CD8-positive, alpha-beta memory T cell (primary cell): ENCODE measurements around the gene FRMD4A. TPM values are rescaled to one million over a fixed set of nuclear protein-coding genes. Genes with fewer than 3 reads are reported as not detected.
A peak's percentile ranks its signal among the peaks of the same experiment; 100 is the strongest.

Source experiments
- CTCF ChIA-PET: fragments of 350-600 bp; sonication (Branson Sonifier 250); formaldehyde crosslinking; loops from one replicate; lab custom pipeline; 2021; ENCODE audit warnings: antibody characterized with exemption; lab: Charles Lee
- POLR2A ChIA-PET: fragments of 350-600 bp; sonication (Branson Sonifier 250); formaldehyde crosslinking; loops from one replicate; lab custom pipeline; 2021; ENCODE audit warnings: antibody characterized with exemption; lab: Charles Lee
- DNase-seq, 5 donors: peaks; one replicate each; pipeline versions ENCODE4 v3.0.0 to v3.0.0-alpha.2; 2020 to 2022; ENCODE audit warnings: mixed read lengths in 1 of 5
- H3K27ac ChIP-seq: one replicate; pipeline ENCODE4 v1.7.0; 2013; ENCODE audit warnings: low read depth, mild to moderate bottlenecking, low read length, moderate library complexity
- H3K27me3 ChIP-seq: 2 replicates; pipeline ENCODE4 v1.7.0; 2013; ENCODE audit warnings: low read length, mild to moderate bottlenecking; ENCODE audit not compliant: insufficient read depth, poor library complexity, severe bottlenecking
- H3K36me3 ChIP-seq: 2 replicates; pipeline ENCODE4 v1.7.0; 2013; ENCODE audit warnings: mild to moderate bottlenecking, low read length, moderate library complexity; ENCODE audit not compliant: insufficient read depth
- H3K4me1 ChIP-seq: 2 replicates; pipeline ENCODE4 v1.7.0; 2013; ENCODE audit warnings: mild to moderate bottlenecking, low read length, moderate library complexity; ENCODE audit not compliant: insufficient read depth
- H3K4me3 ChIP-seq: 2 replicates; pipeline ENCODE4 v1.7.0; 2013; ENCODE audit warnings: mild to moderate bottlenecking, low read length
- H3K9me3 ChIP-seq: 2 replicates; pipeline ENCODE4 v1.7.0; 2013; ENCODE audit warnings: mild to moderate bottlenecking, low read length
- H3K27ac Mint-ChIP-seq, 8 donors: one replicate each; pipeline ENCODE4 v1.8.0; 2020 to 2021; ENCODE audit warnings: mixed read lengths in 8 of 8, mild to moderate bottlenecking in 6 of 8, inconsistent platforms in 3 of 8, moderate library complexity in 3 of 8
- H3K27me3 Mint-ChIP-seq, 2 donors: one replicate each; pipeline ENCODE4 v1.8.0; 2020 to 2021; ENCODE audit warnings: mixed read lengths in 2 of 2, mild to moderate bottlenecking in 1 of 2, moderate library complexity in 1 of 2
- H3K36me3 Mint-ChIP-seq, 3 donors: one replicate each; pipeline ENCODE4 v1.8.0; 2020 to 2021; ENCODE audit warnings: mixed read lengths in 3 of 3, inconsistent platforms in 1 of 3, mild to moderate bottlenecking in 1 of 3
- H3K4me1 Mint-ChIP-seq, 3 donors: one replicate each; pipeline ENCODE4 v1.8.0; 2020 to 2021; ENCODE audit warnings: mixed read lengths in 3 of 3, inconsistent platforms in 1 of 3, mild to moderate bottlenecking in 1 of 3
- H3K4me3 Mint-ChIP-seq, 7 donors: one replicate each; pipeline ENCODE4 v1.8.0; 2020 to 2021; ENCODE audit warnings: mixed read lengths in 7 of 7, mild to moderate bottlenecking in 6 of 7, moderate library complexity in 4 of 7, inconsistent platforms in 2 of 7
- H3K9me3 Mint-ChIP-seq, 5 donors: one replicate each; pipeline ENCODE4 v1.8.0; 2020 to 2022; ENCODE audit warnings: mixed read lengths in 5 of 5, mild to moderate bottlenecking in 3 of 5, moderate library complexity in 2 of 5, inconsistent platforms in 1 of 5
- polyA plus RNA-seq: library from polyadenylated mRNA; unstranded; fragments of 300-500 nt; fragmentation: Illumina TruSeq; gene quantifications from one replicate; pipeline ENCODE4 v1.2.3, GENCODE V29; 2021
- total RNA-seq, 2 experiments: library from RNA; stranded (reverse); gene quantifications; one replicate each; pipeline ENCODE4 v1.2.3, GENCODE V29; 2021

Gene FRMD4A
- total RNA-seq (1 to 10 TPM; 2.1 to 2.7 TPM), polyA plus RNA-seq (0.21 TPM)

DNA sequence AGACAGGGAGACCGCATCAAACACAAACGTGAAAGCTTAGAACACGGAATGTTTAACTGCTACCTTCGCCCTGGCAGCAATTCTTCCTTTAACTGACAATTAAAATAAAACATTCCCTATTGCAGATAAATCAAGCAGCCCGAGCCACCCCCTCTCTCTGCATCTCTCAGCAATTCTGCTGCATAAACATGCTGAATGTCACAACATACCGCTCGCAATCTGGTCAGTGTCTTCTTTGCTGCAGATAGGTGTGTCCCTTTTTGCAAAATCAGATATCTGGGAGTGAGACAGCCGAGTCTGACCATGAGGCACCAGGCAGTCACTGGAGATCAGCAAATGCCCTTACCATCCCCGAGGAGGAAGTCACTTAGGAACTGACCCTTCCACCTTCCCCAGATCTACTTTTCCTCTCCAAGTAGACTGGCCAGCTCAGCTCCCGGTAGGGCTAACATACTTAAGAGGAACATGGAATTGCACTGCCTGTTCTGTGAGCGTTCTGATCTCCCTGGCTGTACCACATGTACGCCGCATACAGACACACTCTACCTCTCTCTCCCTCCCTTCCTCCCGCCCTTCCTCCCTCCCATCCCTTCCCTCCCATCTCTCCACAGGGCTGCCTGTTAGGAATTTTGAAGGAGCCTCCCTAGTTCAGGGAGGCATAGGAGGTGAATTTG is at the start of gene FRMD4A:
FRMD4A (minus strand) TSS at position 537 of the 674 bp plus-strand sequence.
- Mint-ChIP-seq H3K27ac (no peak within 1 kb of the TSS), H3K4me1 (peaks cover 0 to 6% (median 0%) of the 10 kb centered on the region in 3 donors), H3K36me3 (no peaks in the 10 kb centered on the region), H3K4me3 (no peak within 1 kb of the TSS), H3K27me3 (peaks cover 8 to 62% of the 10 kb centered on the region in 2 donors), H3K9me3 (no peaks in the 10 kb centered on the region)
- Histone ChIP-seq H3K4me3 (no peak within 1 kb of the TSS), H3K9me3 (no peaks in the 10 kb centered on the region), H3K4me1 (no peaks in the 10 kb centered on the region), H3K27me3 (peaks cover 5% of the 10 kb centered on the region), H3K36me3 (no peaks in the 10 kb centered on the region), H3K27ac (no peak within 1 kb of the TSS)
- CTCF ChIA-PET: no interaction called here
- POLR2A ChIA-PET: no interaction called here
- no peak for DNase-seq

DNA sequence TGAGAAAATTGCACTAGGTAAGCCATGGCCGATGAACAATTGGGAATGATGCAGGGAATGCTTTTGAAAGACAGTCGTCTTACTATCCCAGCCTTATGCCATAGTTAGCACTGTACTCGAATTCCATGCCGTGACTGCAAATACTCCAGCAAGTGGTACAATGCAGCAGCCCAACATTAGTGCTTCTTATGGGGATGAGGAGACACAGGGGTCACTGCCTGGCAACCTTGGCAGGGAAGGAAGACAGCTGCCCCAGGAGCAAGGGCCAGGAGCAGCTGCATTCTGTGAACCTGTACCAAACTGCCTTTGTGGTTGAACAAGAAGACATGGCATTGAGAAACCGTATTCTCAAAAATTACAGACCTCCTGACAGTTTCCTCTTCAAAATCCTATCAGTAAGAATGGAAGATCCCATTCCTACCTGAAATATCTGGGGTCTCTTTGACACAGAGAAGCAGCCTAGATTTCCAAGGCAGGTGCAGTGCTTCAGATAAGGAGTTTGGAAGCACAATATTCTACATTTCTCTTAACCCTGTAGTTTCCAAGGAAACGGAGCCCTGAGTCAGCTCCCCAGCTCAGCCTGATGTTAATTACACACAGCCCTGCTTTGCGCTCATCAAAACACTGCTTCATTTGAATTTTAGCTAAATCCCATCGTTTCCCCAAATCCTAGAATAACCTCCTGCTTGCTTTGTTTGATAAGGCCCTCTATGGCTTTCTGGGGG is 49.0 kb upstream of the FRMD4A start:
- H3K36me3 ChIP-seq: no peaks in the 10 kb centered on the region

DNA sequence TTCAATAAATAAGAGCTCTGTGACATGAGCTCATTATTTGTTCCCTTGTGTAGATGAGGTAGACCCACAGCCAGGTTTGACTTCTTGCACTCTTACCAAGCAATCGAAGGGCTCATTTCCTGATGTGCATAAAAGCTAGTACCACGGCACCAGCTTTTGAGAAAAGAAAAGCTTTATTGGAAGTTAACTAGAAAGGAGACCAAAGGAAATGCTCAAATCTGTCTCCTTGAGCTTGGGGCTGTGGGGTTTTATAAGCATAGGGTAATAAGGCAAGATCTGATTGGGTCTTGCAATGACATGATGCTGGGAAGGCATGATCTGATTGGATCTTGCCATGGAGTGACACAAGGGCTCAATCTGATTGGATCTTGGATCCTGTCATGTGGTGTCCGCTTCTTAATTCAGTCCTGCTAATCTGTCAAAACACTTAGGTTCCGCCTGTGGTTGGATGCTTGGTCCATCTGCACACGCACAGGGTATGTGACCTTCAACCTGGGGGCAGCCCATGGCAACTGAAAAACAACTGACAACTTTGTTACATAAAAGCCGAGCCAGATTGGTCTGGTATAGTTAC is 47.8 kb upstream of the FRMD4A start:
- Histone ChIP-seq H3K4me1 (peaks cover 15% of the 10 kb centered on the region), H3K27ac (no peak overlapping the region), H3K9me3 (no peaks in the 10 kb centered on the region), H3K36me3 (no peaks in the 10 kb centered on the region), H3K27me3 (no peaks in the 10 kb centered on the region), H3K4me3 (no peak overlapping the region)
- Mint-ChIP-seq H3K36me3 (no peaks in the 10 kb centered on the region), H3K27me3 (peaks cover 5 to 55% of the 10 kb centered on the region in 2 donors), H3K27ac (no peak overlapping the region), H3K4me3 (no peak overlapping the region), H3K4me1 (peaks cover 0 to 10% (median 6%) of the 10 kb centered on the region in 3 donors), H3K9me3 (no peaks in the 10 kb centered on the region)
- no peak for DNase-seq
- ChIA-PET POLR2A (no interaction called here), CTCF (no interaction called here)

More for the DNA sequence above, 49.0 kb upstream of the FRMD4A start:
- H3K4me3 ChIP-seq: no peak overlapping the region
- H3K4me1 ChIP-seq: peaks cover 15% of the 10 kb centered on the region
- Mint-ChIP-seq H3K9me3 (no peaks in the 10 kb centered on the region), H3K36me3 (no peaks in the 10 kb centered on the region), H3K4me1 (peaks cover 0 to 10% (median 6%) of the 10 kb centered on the region in 3 donors), H3K27ac (no peak overlapping the region), H3K27me3 (peaks cover 9 to 46% of the 10 kb centered on the region in 2 donors), H3K4me3 (no peak overlapping the region)
- H3K9me3 ChIP-seq: no peaks in the 10 kb centered on the region
- ChIA-PET POLR2A (no interaction called here), CTCF (no interaction called here)
- DNase-seq: no peak
- no peak overlapping the region for H3K27ac ChIP-seq
- H3K27me3 ChIP-seq: no peaks in the 10 kb centered on the region

DNA sequence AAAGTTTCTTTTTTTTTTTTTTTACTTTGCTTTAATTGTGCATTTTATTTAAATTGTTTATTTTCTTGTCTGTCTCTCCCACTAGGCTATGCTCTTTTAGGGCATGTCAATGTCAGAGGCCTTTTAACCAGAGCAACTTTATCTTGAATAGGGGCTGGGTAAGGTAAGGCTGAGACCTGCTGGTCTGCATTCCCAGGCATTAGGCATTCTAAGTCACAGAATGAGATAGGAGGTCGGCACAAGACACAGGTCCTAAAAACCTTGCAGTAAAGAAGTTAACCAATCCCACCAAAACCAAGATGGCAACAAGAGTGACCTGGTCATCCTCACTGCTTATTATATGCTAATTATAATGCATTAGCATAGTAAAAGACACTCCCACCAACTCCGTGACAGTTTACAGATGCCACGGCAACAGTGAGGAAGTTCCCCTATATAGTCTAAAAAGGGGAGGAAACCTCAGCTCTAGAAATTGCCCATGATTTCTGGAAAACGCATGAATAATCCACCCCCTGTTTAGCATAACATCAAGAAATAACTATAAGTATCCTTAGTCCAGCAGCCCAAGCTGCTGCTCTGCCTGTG is 47.0 kb upstream of the FRMD4A start:
- CTCF ChIA-PET: no interaction called here
- POLR2A ChIA-PET: no interaction called here
- peaks cover 0 to 2% (median 0%) of the 10 kb centered on the region in 5 donors for H3K9me3 Mint-ChIP-seq
- H3K4me1 Mint-ChIP-seq: peaks cover 0 to 10% (median 6%) of the 10 kb centered on the region in 3 donors
- no peak overlapping the region for H3K4me3 ChIP-seq
- no peaks in the 10 kb centered on the region for H3K36me3 ChIP-seq
- H3K27me3 ChIP-seq: no peaks in the 10 kb centered on the region
- H3K27me3 Mint-ChIP-seq: peaks cover 7 to 60% of the 10 kb centered on the region in 2 donors
- no peak overlapping the region for H3K4me3 Mint-ChIP-seq
- no peak overlapping the region for H3K27ac Mint-ChIP-seq
- peaks cover 8% of the 10 kb centered on the region for H3K4me1 ChIP-seq
- no peak overlapping the region for H3K27ac ChIP-seq
- no peaks in the 10 kb centered on the region for H3K36me3 Mint-ChIP-seq
- DNase-seq: no peak
- no peaks in the 10 kb centered on the region for H3K9me3 ChIP-seq

DNA sequence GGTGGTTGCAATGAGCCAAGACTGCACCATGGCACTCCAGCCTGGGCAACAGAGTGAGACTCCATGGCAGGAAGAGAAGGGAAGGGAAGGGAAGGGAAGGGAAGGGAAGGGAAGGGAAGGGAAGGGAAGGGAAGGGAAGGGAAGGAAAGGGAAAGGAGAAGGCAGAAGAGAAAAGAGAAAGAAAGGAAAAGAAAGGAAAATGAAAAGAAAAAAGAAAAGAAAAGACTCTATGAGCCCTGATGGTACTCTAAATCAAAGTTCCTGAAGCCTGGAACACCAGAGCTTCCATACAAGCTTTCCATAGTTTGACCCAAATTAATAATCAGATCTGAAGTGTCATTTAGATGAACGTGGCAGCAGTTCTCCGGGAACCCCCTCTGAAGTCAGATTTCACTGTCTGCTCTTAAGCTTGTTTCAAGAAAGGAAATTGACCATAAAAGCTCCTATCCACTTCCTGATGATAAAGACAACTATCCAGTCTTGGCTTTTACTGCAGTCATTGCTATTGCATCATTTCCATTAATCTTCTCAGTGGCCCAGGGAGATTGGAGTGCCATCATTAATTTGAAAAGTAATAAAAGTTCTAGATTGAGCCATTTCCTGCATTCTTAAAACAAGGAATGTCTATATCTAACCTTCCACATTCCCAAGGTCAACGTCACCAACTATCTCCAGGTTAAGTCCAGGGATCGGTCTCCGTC is 44.2 kb upstream of the FRMD4A start:
- Histone ChIP-seq H3K4me3 (no peak overlapping the region), H3K27ac (no peak overlapping the region), H3K27me3 (no peaks in the 10 kb centered on the region), H3K9me3 (no peaks in the 10 kb centered on the region), H3K4me1 (no peaks in the 10 kb centered on the region), H3K36me3 (no peaks in the 10 kb centered on the region)
- Mint-ChIP-seq H3K27me3 (peaks cover 21 to 68% of the 10 kb centered on the region in 2 donors), H3K36me3 (no peaks in the 10 kb centered on the region), H3K4me3 (no peak overlapping the region), H3K27ac (no peak overlapping the region), H3K4me1 (no peaks in the 10 kb centered on the region), H3K9me3 (peaks cover 0 to 2% (median 0%) of the 10 kb centered on the region in 5 donors)
- ChIA-PET CTCF (interaction anchor here (0.5 kb wide), 1 partner anchor 51 kb away, joined by 3 read pairs; no protein-coding TSS in a partner anchor), POLR2A (no interaction called here)
- DNase-seq: no peak

DNA sequence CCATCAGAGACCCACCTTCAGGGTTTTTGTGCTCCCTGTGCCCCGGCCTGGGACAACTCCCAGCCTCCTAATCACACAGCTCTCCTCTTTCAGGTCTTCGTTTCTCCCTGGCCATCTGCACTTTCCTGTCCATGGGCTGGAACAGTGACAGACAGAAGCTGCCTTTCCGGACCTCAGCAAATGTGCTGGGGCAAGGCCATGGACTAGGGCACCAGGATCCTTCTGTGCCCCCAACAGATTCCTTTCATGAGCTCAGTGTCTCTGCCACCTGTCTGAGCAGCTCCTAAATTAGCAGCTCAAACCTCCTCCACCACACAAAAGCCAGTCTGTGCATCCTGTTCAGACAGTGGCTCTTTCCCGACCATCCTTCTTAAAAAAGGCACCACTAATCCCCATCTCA is 41.9 kb upstream of the FRMD4A start:
- CTCF ChIA-PET: no interaction called here
- no peak for DNase-seq
- Mint-ChIP-seq H3K4me3 (no peak overlapping the region), H3K27me3 (peaks cover 26 to 76% of the 10 kb centered on the region in 2 donors), H3K36me3 (no peaks in the 10 kb centered on the region), H3K27ac (peak overlapping the region in 1 of 8 donors; percentile 3), H3K9me3 (peaks cover 0 to 2% (median 0%) of the 10 kb centered on the region in 5 donors), H3K4me1 (no peaks in the 10 kb centered on the region)
- H3K36me3 ChIP-seq: no peaks in the 10 kb centered on the region
- no peak overlapping the region for H3K4me3 ChIP-seq
- POLR2A ChIA-PET: no interaction called here
- no peaks in the 10 kb centered on the region for H3K9me3 ChIP-seq
- H3K4me1 ChIP-seq: no peaks in the 10 kb centered on the region
- no peak overlapping the region for H3K27ac ChIP-seq
- no peaks in the 10 kb centered on the region for H3K27me3 ChIP-seq

DNA sequence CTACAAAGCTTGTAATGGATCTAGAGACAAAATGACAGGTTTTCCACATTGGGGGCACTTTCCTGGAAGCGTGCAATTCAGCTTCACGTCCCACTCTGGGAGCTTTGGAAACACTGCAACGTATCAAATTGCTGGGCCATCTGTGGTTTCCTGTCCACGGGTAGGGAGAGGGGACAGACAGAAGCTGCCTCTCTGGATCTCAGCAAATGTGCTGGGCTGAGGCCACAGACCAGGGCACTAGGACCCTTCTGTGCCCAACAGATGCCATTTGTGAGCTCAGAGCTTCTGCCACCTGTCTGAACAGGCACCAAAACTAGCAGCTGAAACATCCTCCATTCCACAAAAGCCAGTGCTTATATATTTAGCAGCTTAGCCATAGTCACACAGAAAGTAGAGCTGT is 40.9 kb upstream of the FRMD4A start:
- Mint-ChIP-seq H3K36me3 (no peaks in the 10 kb centered on the region), H3K27ac (no peak overlapping the region)

More for the DNA sequence above, 40.9 kb upstream of the FRMD4A start:
- peaks cover 0 to 2% (median 0%) of the 10 kb centered on the region in 5 donors for H3K9me3 Mint-ChIP-seq
- Histone ChIP-seq H3K36me3 (no peaks in the 10 kb centered on the region), H3K27ac (no peak overlapping the region), H3K4me3 (no peak overlapping the region), H3K4me1 (no peaks in the 10 kb centered on the region), H3K9me3 (no peaks in the 10 kb centered on the region), H3K27me3 (no peaks in the 10 kb centered on the region)
- peaks cover 24 to 67% of the 10 kb centered on the region in 2 donors for H3K27me3 Mint-ChIP-seq
- CTCF ChIA-PET: no interaction called here
- no peaks in the 10 kb centered on the region for H3K4me1 Mint-ChIP-seq
- POLR2A ChIA-PET: no interaction called here
- DNase-seq: no peak
- no peak overlapping the region for H3K4me3 Mint-ChIP-seq
